K562 (cell line): ENCODE results near the gene GOSR1.

ENCODE experiments used
- ZKSCAN1 ChIP-seq: fragments of 150-350 bp; IDR thresholded peaks from 2 replicates; pipeline ENCODE4 v1.6.1; 2016; ENCODE audit warnings: low read depth, low read length
- ZNF212 ChIP-seq: fragments of 450-650 bp; formaldehyde crosslinking; IDR thresholded peaks from 2 replicates; pipeline ENCODE4 v1.4.0; 2020; ENCODE audit warnings: mild to moderate bottlenecking
- TF ChIP-seq, protein P1 (sequence below), 3 experiments: IDR thresholded peaks in 2 of 3; conservative IDR thresholded peaks in 1 of 3; 2 replicates each; pipeline ENCODE4 v1.5.1; 2011 to 2012; ENCODE audit warnings: low read length in 3 of 3, mild to moderate bottlenecking in 3 of 3, control low read depth in 2 of 3, improper control_type of control experiment in 1 of 3, inconsistent platforms in 1 of 3, low read depth in 1 of 3, mixed read lengths in 1 of 3, moderate library complexity in 1 of 3; ENCODE audit not compliant: insufficient read depth in 2 of 3

GRCh38 chr17:30505868-30506417 is 28.7 kb downstream of the GOSR1 start:
- TF ChIP-seq ZKSCAN1 = no peak
- TF ChIP-seq, protein P1, sequence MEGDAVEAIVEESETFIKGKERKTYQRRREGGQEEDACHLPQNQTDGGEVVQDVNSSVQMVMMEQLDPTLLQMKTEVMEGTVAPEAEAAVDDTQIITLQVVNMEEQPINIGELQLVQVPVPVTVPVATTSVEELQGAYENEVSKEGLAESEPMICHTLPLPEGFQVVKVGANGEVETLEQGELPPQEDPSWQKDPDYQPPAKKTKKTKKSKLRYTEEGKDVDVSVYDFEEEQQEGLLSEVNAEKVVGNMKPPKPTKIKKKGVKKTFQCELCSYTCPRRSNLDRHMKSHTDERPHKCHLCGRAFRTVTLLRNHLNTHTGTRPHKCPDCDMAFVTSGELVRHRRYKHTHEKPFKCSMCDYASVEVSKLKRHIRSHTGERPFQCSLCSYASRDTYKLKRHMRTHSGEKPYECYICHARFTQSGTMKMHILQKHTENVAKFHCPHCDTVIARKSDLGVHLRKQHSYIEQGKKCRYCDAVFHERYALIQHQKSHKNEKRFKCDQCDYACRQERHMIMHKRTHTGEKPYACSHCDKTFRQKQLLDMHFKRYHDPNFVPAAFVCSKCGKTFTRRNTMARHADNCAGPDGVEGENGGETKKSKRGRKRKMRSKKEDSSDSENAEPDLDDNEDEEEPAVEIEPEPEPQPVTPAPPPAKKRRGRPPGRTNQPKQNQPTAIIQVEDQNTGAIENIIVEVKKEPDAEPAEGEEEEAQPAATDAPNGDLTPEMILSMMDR (IDR thresholded peaks at IDR 0.05 in 2 of 3, conservative IDR thresholded peaks at IDR 0.05 in 1 of 3; ENCODE audit: insufficient read depth in 2 of 3, low read depth in 1 of 3, low read length in 3 of 3) = no peak
- no peak for TF ChIP-seq ZNF212
